Mesendoderm (in vitro differentiated cells): Measurements from ENCODE around the gene GPX2.

Experiments
- DNase-seq: peaks from one replicate; pipeline ENCODE4 v3.0.0; 2013
- H2AK5ac ChIP-seq: 2 replicates; pipeline ENCODE4 v1.6.1; 2013; ENCODE audit warnings: low read length, inconsistent platforms
- H2BK120ac ChIP-seq: 2 replicates; pipeline ENCODE4 v1.6.1; 2013; ENCODE audit warnings: low read depth, mild to moderate bottlenecking, low read length, moderate library complexity, mixed read lengths
- H2BK15ac ChIP-seq: replicated peaks from 2 replicates; pipeline ENCODE4 v1.6.1; 2013; ENCODE audit warnings: low read depth, mild to moderate bottlenecking, moderate library complexity
- H2BK5ac ChIP-seq: 2 replicates; pipeline ENCODE4 v1.6.1; 2013; ENCODE audit warnings: low read length, inconsistent platforms
- H3K18ac ChIP-seq: 2 replicates; pipeline ENCODE4 v1.6.1; 2013; ENCODE audit warnings: mild to moderate bottlenecking, low read length, mixed read lengths
- H3K23ac ChIP-seq: one replicate; pipeline ENCODE4 v1.6.1; 2013; ENCODE audit warnings: low read length
- H3K27ac ChIP-seq: 2 replicates; pipeline ENCODE4 v1.5.1; 2013; ENCODE audit warnings: low read depth, mild to moderate bottlenecking, inconsistent platforms, low read length, moderate library complexity
- H3K27me3 ChIP-seq: 2 replicates; pipeline ENCODE4 v1.6.1; 2013; ENCODE audit warnings: low read length, control low read depth, mild to moderate bottlenecking, inconsistent platforms; ENCODE audit not compliant: insufficient read depth, poor library complexity
- H3K36me3 ChIP-seq: 2 replicates; pipeline ENCODE4 v1.6.1; 2013; ENCODE audit warnings: low read length, inconsistent platforms; ENCODE audit not compliant: control insufficient read depth, insufficient read depth
- H3K4ac ChIP-seq: one replicate; pipeline ENCODE4 v1.6.1; 2013; ENCODE audit warnings: low read depth, mild to moderate bottlenecking, low read length, moderate library complexity
- H3K4me1 ChIP-seq: 2 replicates; pipeline ENCODE4 v1.6.1; 2013; ENCODE audit warnings: low read depth, low read length, inconsistent platforms; ENCODE audit not compliant: control insufficient read depth
- H3K4me2 ChIP-seq: 2 replicates; pipeline ENCODE4 v1.6.1; 2013; ENCODE audit warnings: low read length
- H3K4me3 ChIP-seq: 2 replicates; pipeline ENCODE4 v1.5.1; 2013; ENCODE audit warnings: mild to moderate bottlenecking, low read length
- H3K56ac ChIP-seq: one replicate; pipeline ENCODE4 v1.6.1; 2013; ENCODE audit warnings: low read length
- H3K79me1 ChIP-seq: 2 replicates; pipeline ENCODE4 v1.6.1; 2013; ENCODE audit warnings: low read length, inconsistent platforms
- H3K79me2 ChIP-seq: 2 replicates; pipeline ENCODE4 v1.6.1; 2013; ENCODE audit warnings: mild to moderate bottlenecking, low read length; ENCODE audit not compliant: control insufficient read depth, insufficient read depth
- H3K9ac ChIP-seq: 2 replicates; pipeline ENCODE4 v1.6.1; 2013; ENCODE audit warnings: low read length, inconsistent platforms
- H4K5ac ChIP-seq: one replicate; pipeline ENCODE4 v1.6.1; 2013; ENCODE audit warnings: low read length
- H4K8ac ChIP-seq: one replicate; pipeline ENCODE4 v1.6.1; 2013; ENCODE audit warnings: low read depth, mild to moderate bottlenecking, control low read depth, low read length, moderate library complexity
- WGBS: extraction: QIAGEN DNeasy Blood & Tissue Kit; methylation state at CpG from one replicate; pipeline ENCODE4 v1.1.7; 2013; ENCODE audit warnings: low lambda C conversion rate, missing lambda C conversion rate; ENCODE audit not compliant: insufficient coverage; ENCODE audit errors: extremely low coverage; 5-methylcytosine and 5-hydroxymethylcytosine counted together

The GPX2 gene

DNA sequence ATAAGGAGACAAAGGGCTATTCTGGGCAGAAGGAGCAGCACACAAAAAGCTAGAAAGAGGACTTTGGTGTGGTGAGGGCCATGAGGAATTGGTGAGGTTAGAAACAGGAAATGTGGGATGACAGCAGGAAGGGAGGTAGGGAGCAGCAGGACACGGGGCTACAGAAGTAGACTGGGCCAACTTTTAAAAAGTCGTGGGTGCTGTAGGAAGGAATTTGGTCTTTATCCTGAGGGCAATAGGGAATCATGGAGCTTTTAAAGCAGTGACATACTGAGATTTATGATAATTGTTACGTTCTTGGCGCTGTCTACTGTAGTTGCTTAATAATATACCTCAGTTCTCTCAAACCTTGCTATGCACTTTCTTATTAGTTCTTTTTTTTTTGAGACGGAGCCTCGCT is 36.5 kb downstream of the GPX2 start:
- H2BK120ac ChIP-seq: no peak overlapping the region
- no peak overlapping the region for H4K8ac ChIP-seq
- no peaks in the 10 kb centered on the region for H3K27me3 ChIP-seq
- H3K18ac ChIP-seq: no peak overlapping the region
- H3K79me2 ChIP-seq: no peaks in the 10 kb centered on the region
- no peak overlapping the region for H3K23ac ChIP-seq
- no peak overlapping the region for H3K9ac ChIP-seq
- no peak overlapping the region for H2BK15ac ChIP-seq
- no peak overlapping the region for H4K5ac ChIP-seq
- H2AK5ac ChIP-seq: no peak overlapping the region
- no peak overlapping the region for H3K27ac ChIP-seq
- H3K79me1 ChIP-seq: no peaks in the 10 kb centered on the region
- H3K4me1 ChIP-seq: no peaks in the 10 kb centered on the region
- no peak overlapping the region for H2BK5ac ChIP-seq
- no CpG with 5 or more reads among the region's 6 CpGs for WGBS
- H3K56ac ChIP-seq: no peak overlapping the region
- H3K36me3 ChIP-seq: no peaks in the 10 kb centered on the region
- H3K4me2 ChIP-seq: no peak overlapping the region
- H3K4me3 ChIP-seq: no peak overlapping the region
- DNase-seq: no peak
- H3K4ac ChIP-seq: no peak overlapping the region

DNA sequence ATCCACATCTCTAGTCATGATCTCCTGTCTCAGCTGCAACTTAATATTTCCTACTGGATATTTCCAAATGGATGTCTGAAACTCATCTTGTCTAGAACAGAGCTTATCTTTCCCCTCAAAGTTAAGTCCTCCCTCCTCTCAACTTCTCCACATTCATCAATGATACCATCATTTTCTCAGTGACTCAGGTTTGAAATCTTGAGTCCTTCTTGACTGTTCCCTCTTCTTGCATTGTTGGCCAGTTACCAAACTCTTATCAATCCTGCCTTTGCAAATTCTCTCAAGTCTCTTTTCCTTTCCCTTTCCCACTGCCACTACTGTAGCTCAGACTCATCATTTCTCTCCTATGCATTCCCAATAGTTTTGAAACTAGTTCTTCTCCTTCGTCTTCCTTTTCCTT is 42.6 kb downstream of the GPX2 start:
- Histone ChIP-seq H2AK5ac (no peak overlapping the region), H3K4me3 (no peak overlapping the region), H3K9ac (no peak overlapping the region), H3K27me3 (no peaks in the 10 kb centered on the region), H2BK120ac (no peak overlapping the region), H4K5ac (no peak overlapping the region), H3K4ac (no peak overlapping the region), H3K27ac (no peak overlapping the region), H2BK5ac (no peak overlapping the region), H3K36me3 (no peaks in the 10 kb centered on the region), H4K8ac (no peak overlapping the region), H3K56ac (no peak overlapping the region), H3K79me1 (no peaks in the 10 kb centered on the region), H3K23ac (no peak overlapping the region), H3K4me2 (no peak overlapping the region), H3K4me1 (no peaks in the 10 kb centered on the region), H3K18ac (no peak overlapping the region), H3K79me2 (no peaks in the 10 kb centered on the region), H2BK15ac (no peak overlapping the region)
- no CpG with 5 or more reads among the region's 1 CpG for WGBS
- DNase-seq: peak; percentile 14

DNA sequence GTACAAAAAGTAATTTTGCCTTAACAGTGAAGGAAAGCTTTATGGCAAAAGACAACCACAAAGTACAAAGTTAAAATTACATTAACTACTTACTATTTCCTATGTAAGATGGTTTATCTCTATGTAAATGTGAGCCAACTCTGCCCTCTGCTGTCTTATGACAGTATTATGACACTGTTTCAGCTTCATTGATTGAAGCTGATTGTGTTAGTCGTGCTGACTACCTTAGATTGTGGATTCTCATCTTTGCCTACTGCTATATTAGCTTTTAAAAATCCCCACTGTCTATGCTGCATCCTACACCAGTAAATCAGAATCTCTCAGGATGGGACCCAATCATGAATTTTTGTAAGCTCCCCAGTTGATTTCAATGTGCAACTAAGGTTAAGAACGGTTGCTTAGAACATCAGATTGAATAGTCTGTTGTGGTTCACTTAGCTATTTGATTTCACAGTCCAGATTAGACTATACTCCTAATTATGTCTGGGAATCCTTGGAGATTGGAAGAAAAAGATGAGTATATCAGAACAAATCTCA is 50.6 kb downstream of the GPX2 start:
- H2AK5ac ChIP-seq: no peak overlapping the region
- H2BK15ac ChIP-seq: no peak overlapping the region
- H3K18ac ChIP-seq: no peak overlapping the region
- no peak overlapping the region for H2BK5ac ChIP-seq
- H3K4ac ChIP-seq: no peak overlapping the region
- H4K5ac ChIP-seq: no peak overlapping the region
- no peaks in the 10 kb centered on the region for H3K79me1 ChIP-seq
- no peak overlapping the region for H3K23ac ChIP-seq
- H3K27me3 ChIP-seq: no peaks in the 10 kb centered on the region
- no peak overlapping the region for H4K8ac ChIP-seq
- no CpG with 5 or more reads among the region's 2 CpGs for WGBS
- no peak overlapping the region for H2BK120ac ChIP-seq
- no peak overlapping the region for H3K4me2 ChIP-seq
- H3K27ac ChIP-seq: no peak overlapping the region
- no peak overlapping the region for H3K4me3 ChIP-seq
- H3K36me3 ChIP-seq: no peaks in the 10 kb centered on the region
- peak; percentile 70 for DNase-seq
- H3K9ac ChIP-seq: no peak overlapping the region
- no peaks in the 10 kb centered on the region for H3K4me1 ChIP-seq
- H3K79me2 ChIP-seq: no peaks in the 10 kb centered on the region
- no peak overlapping the region for H3K56ac ChIP-seq

DNA sequence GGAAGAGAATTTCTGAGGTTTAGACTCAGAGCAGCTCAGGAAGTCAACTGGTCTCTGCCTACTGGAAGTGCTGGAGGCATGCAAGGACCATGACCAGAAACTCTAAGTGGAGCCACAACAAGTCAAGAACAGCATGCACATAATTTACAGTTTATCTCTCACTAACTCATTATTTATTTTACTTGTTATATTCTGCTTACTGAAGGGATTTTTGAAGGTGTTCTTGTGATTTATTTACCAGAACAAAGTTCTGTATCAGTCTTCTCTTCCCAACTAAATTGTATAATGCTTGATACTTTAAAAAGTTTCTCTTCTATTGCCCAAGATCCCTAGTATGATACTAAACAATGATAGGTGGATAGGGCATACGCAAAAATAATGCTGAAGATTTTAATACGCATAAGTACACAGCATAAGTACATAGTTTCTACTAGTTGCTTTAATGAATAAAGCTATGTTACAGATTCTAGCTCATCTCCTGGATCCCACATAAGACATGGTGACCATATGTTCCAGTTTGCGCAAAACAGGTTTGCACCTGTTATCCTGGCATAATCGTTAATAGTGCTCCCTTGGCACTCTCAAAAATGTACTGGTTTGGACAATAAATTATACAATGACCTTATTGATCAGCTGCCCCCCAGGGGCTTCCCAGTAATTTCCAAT is 51.2 kb downstream of the GPX2 start:
- Histone ChIP-seq H2BK15ac (no peak overlapping the region), H2BK120ac (no peak overlapping the region), H4K8ac (no peak overlapping the region), H3K4ac (no peak overlapping the region), H3K18ac (no peak overlapping the region), H2BK5ac (no peak overlapping the region), H3K23ac (no peak overlapping the region), H3K56ac (no peak overlapping the region), H3K27ac (no peak overlapping the region), H3K9ac (no peak overlapping the region), H3K79me1 (no peaks in the 10 kb centered on the region), H3K27me3 (no peaks in the 10 kb centered on the region), H3K4me2 (no peak overlapping the region), H3K4me1 (no peaks in the 10 kb centered on the region), H4K5ac (no peak overlapping the region), H3K4me3 (no peak overlapping the region), H2AK5ac (no peak overlapping the region), H3K79me2 (no peaks in the 10 kb centered on the region), H3K36me3 (no peaks in the 10 kb centered on the region)
- no CpG with 5 or more reads among the region's 4 CpGs for WGBS
- DNase-seq: no peak

DNA sequence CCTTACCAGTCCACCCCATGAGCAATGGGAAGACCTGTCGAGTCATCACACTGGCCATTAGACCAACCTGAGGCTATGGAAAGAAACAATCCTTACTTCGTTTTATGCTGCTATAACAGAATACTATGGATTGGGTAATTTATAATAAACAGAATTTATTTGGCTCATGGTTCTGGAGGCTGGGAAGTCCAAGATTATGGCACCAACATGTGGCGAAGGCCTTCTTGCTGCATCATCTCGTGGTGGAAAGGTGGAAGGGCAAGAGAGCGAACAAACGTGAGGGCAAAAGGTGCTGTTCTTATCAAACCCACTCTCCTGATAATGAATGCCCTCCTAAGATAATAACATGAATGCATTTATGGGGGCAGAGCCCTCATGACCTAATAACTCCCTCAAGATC is 53.2 kb downstream of the GPX2 start:
- Histone ChIP-seq H2BK120ac (no peak overlapping the region), H3K79me1 (no peaks in the 10 kb centered on the region), H3K9ac (no peak overlapping the region), H3K23ac (no peak overlapping the region), H3K4me2 (no peak overlapping the region), H3K56ac (no peak overlapping the region), H3K18ac (no peak overlapping the region), H2BK15ac (no peak overlapping the region), H3K36me3 (no peaks in the 10 kb centered on the region), H4K5ac (no peak overlapping the region), H3K4ac (no peak overlapping the region), H3K79me2 (no peaks in the 10 kb centered on the region), H3K4me1 (no peaks in the 10 kb centered on the region), H4K8ac (no peak overlapping the region), H2BK5ac (no peak overlapping the region), H3K4me3 (no peak overlapping the region), H3K27ac (no peak overlapping the region), H2AK5ac (no peak overlapping the region), H3K27me3 (no peaks in the 10 kb centered on the region)
- DNase-seq: no peak
- WGBS: no CpG with 5 or more reads among the region's 6 CpGs
